HepG2 (cell line): ENCODE results near the gene RER1. TPM values are rescaled to one million over a fixed set of nuclear protein-coding genes. Genes with fewer than 3 reads are reported as not detected.

ENCODE experiments used
- CREM ChIP-seq, 2 experiments: sonication (generic) in 1 of 2; formaldehyde crosslinking in 1 of 2; IDR thresholded peaks; 2 replicates each; pipeline versions ENCODE4 v1.4.0 to v1.6.1; 2016 to 2020; ENCODE audit warnings: antibody characterized with exemption in 1 of 2, mild to moderate bottlenecking in 1 of 2, missing genetic modification reagents in 1 of 2
- CSRNP1 ChIP-seq: sonication (generic); formaldehyde crosslinking; IDR thresholded peaks from 2 replicates; pipeline ENCODE4 v1.8.1; 2023; ENCODE audit warnings: mild to moderate bottlenecking, missing genetic modification reagents
- ELF3 ChIP-seq: IDR thresholded peaks from 2 replicates; pipeline ENCODE4 v1.6.1; 2016; ENCODE audit warnings: missing genetic modification reagents, missing compliant biosample characterization
- HDAC2 ChIP-seq: sonication (generic); formaldehyde crosslinking; IDR thresholded peaks from 2 replicates; pipeline ENCODE4 v1.4.0; 2020; ENCODE audit warnings: missing genetic modification reagents
- HMGXB4 ChIP-seq, 2 experiments: sonication (generic) in 1 of 2; formaldehyde crosslinking in 1 of 2; IDR thresholded peaks; 2 replicates each; pipeline versions ENCODE4 v1.4.0 to v1.6.1; 2018 to 2020; ENCODE audit warnings: missing genetic modification reagents in 2 of 2, borderline replicate concordance in 1 of 2, low read depth in 1 of 2, mild to moderate bottlenecking in 1 of 2, missing biosample characterization in 1 of 2
- PITX1 ChIP-seq: sonication (generic); formaldehyde crosslinking; IDR thresholded peaks from 2 replicates; pipeline ENCODE4 v1.5.1; 2020; ENCODE audit warnings: mild to moderate bottlenecking, missing genetic modification reagents
- RBM22 ChIP-seq: fragments of 200-400 bp; formaldehyde crosslinking; optimal IDR thresholded peaks from 2 replicates; pipeline ENCODE3; 2017; ENCODE audit warnings: mild to moderate bottlenecking, low read length, moderate library complexity
- RBM39 ChIP-seq: fragments of 200-400 bp; formaldehyde crosslinking; IDR thresholded peaks from one replicate; pipeline ENCODE4 v1.6.1; 2018; ENCODE audit warnings: antibody characterized with exemption, mild to moderate bottlenecking, low read depth, low read length; ENCODE audit not compliant: poor library complexity, severe bottlenecking
- TIGD3 ChIP-seq: sonication (generic); formaldehyde crosslinking; IDR thresholded peaks from 2 replicates; pipeline ENCODE4 v1.5.1; 2020; ENCODE audit warnings: mild to moderate bottlenecking, missing genetic modification reagents, borderline replicate concordance
- TRIM24 ChIP-seq: sonication (generic); formaldehyde crosslinking; IDR thresholded peaks from 2 replicates; pipeline ENCODE4 v1.8.0; 2022; ENCODE audit warnings: mild to moderate bottlenecking, missing genetic modification reagents
- ZNF142 ChIP-seq: sonication (generic); formaldehyde crosslinking; IDR thresholded peaks from 2 replicates; pipeline ENCODE4 v1.4.0; 2020; ENCODE audit warnings: missing genetic modification reagents
- ZNF619 ChIP-seq: sonication (generic); formaldehyde crosslinking; IDR thresholded peaks from 2 replicates; pipeline ENCODE4 v1.4.0; 2020; ENCODE audit warnings: mild to moderate bottlenecking, missing genetic modification reagents
- ZUFSP ChIP-seq: sonication (generic); formaldehyde crosslinking; IDR thresholded peaks from 2 replicates; pipeline ENCODE4 v1.9.0; 2021; ENCODE audit warnings: missing genetic modification reagents, mild to moderate bottlenecking, borderline replicate concordance
- polyA plus RNA-seq, 8 experiments: library from polyadenylated mRNA; depleted of rRNA in 3 of 8; stranded (reverse) in 7 of 8; unstranded in 1 of 8; fragments of >200 nt; fragmentation: Illumina TruSeq in 4 of 8; extraction: Trizol in 4 of 8; gene quantifications; 2 replicates each; pipeline versions ENCODE4 v1.2.1 to v1.2.3, GENCODE V29; 2011 to 2016; ENCODE audit warnings: low read depth in 4 of 8, missing spikeins in 1 of 8, mixed read lengths in 1 of 8; ENCODE audit not compliant: insufficient read depth in 1 of 8
- total RNA-seq, 5 experiments: library from RNA; depleted of rRNA; stranded (reverse); fragments of >200 nt; fragmentation: Illumina TruSeq; extraction: Trizol; gene quantifications; 2 replicates each; pipeline ENCODE4 v1.2.3, GENCODE V29; 2016; ENCODE audit warnings: low read depth in 1 of 5

Gene RER1
- total and polyA plus RNA-seq, 2 of the 13 experiments (the other 11 are each of a cell fraction or from before 2014, with no cell fraction given), result 128 to 164 TPM

GRCh38 chr1:2391041-2391930 is at the start of gene RER1, which contains the start of gene MORN1 (continued):
- TF ChIP-seq TRIM24 (CRISPR knock-in tag) (no peak), ZUFSP (CRISPR knock-in tag) (no peak), ZNF142 (0 out of 2 replicates have a peak, but pooled peaks have one; percentile 24), ELF3 (CRISPR knock-in tag) (peak; percentile 95), ZNF619 (peak; percentile 47; the same call in 1 of the 2 replicates), TIGD3 (no peak), RBM22 (peak; percentile 86), HDAC2 (peak; percentile 45), PITX1 (CRISPR knock-in tag) (no peak), RBM39 (peak; percentile 42), HMGXB4 (CRISPR knock-in tag; IDR thresholded peaks at IDR 0.05; ENCODE audit: borderline replicate concordance in 1 of 2, low read depth in 1 of 2) (peak in 1 of 2 experiments; percentile 56; a peak in 2 of 4 replicates), CREM (IDR thresholded peaks at IDR 0.05) (peak; percentile 54; the same call in 1 of the 2 replicates), CREM (CRISPR knock-in tag; IDR thresholded peaks at IDR 0.05) (no peak), CSRNP1 (CRISPR knock-in tag) (0 out of 2 replicates have a peak, but pooled peaks have one; percentile 66)
